ENCODE measurements around the gene ESD.

The ESD gene

GRCh38 chr13:46831588-46832194, 34.7 kb upstream of the ESD start:
- TF ChIP-seq, protein P1, sequence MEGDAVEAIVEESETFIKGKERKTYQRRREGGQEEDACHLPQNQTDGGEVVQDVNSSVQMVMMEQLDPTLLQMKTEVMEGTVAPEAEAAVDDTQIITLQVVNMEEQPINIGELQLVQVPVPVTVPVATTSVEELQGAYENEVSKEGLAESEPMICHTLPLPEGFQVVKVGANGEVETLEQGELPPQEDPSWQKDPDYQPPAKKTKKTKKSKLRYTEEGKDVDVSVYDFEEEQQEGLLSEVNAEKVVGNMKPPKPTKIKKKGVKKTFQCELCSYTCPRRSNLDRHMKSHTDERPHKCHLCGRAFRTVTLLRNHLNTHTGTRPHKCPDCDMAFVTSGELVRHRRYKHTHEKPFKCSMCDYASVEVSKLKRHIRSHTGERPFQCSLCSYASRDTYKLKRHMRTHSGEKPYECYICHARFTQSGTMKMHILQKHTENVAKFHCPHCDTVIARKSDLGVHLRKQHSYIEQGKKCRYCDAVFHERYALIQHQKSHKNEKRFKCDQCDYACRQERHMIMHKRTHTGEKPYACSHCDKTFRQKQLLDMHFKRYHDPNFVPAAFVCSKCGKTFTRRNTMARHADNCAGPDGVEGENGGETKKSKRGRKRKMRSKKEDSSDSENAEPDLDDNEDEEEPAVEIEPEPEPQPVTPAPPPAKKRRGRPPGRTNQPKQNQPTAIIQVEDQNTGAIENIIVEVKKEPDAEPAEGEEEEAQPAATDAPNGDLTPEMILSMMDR (IDR thresholded peaks at IDR 0.05; ENCODE audit: borderline replicate concordance, insufficient read depth, low read depth, low read length): peak; percentile 41; the same call in 1 of the 2 replicates
- H3K4me3 ChIP-seq (ENCODE audit: low read depth, low read length): no peak overlapping the region

DNA sequence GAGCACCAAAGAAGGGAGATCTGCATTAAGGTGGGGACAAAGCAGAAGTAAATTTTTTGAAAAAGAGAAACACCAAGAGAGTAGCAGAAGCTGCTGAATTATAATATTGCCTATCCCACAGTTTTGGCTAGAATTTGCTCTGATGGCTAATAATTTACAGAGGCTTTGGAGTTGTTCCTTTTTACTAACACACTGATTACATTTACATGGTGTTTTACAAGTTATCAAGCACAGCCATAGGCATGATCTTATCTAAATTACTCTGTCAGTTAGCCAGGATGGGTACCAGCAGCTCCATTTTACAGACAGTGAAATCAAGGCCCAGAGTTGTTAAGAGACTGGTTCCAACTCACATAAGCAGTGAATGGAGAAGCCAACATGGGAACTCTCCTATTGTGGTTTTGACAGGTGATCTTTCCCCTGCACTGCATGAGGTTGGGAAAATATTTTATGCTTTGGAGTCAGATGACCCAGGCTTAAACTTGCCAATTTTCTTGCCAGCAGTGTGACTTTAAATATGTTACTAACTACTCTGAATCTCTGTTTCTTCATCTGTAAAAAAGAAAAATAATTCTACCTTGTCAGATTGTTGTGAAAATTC, 33.5 kb upstream of the ESD start:
- TF ChIP-seq, protein P1 (IDR thresholded peaks at IDR 0.05; ENCODE audit: borderline replicate concordance, insufficient read depth, low read depth, low read length): no peak
- no peak overlapping the region for H3K4me3 ChIP-seq (ENCODE audit: low read depth, low read length)

- H3K4me3 ChIP-seq (ENCODE audit: low read depth, low read length): no peak overlapping the region
- TF ChIP-seq, protein P1 (IDR thresholded peaks at IDR 0.05; ENCODE audit: borderline replicate concordance, insufficient read depth, low read depth, low read length): no peak
Measured at GRCh38 chr13:46822551-46822950, 25.6 kb upstream of the ESD start.

GRCh38 chr13:46817838-46818476, 21.0 kb upstream of the ESD start:
- H3K4me3 ChIP-seq (ENCODE audit: low read depth, low read length): no peak overlapping the region
- TF ChIP-seq, protein P1 (IDR thresholded peaks at IDR 0.05; ENCODE audit: borderline replicate concordance, insufficient read depth, low read depth, low read length): no peak

DNA sequence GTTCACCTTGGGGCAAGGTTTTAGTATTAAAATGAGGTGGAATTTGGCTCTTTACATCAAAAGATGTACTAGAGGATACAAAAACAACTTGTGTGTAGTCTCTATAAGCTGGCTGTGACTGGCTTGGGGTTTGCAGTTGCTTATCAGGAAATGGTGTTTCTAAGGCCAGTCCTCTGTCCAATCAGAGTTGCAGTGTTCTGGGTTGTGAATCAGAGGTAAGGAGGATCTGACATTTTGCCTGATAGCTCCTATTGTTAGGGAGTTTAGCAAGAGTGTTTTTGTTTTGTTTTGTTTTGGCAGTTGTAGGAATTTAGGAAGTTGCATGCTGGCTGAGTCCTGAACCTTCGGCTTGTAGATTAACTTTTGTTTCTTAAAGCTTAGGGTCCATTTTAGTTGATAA, 20.1 kb upstream of the ESD start:
- TF ChIP-seq, protein P1 (IDR thresholded peaks at IDR 0.05; ENCODE audit: borderline replicate concordance, insufficient read depth, low read depth, low read length): no peak
- no peak overlapping the region for H3K4me3 ChIP-seq (ENCODE audit: low read depth, low read length)

DNA sequence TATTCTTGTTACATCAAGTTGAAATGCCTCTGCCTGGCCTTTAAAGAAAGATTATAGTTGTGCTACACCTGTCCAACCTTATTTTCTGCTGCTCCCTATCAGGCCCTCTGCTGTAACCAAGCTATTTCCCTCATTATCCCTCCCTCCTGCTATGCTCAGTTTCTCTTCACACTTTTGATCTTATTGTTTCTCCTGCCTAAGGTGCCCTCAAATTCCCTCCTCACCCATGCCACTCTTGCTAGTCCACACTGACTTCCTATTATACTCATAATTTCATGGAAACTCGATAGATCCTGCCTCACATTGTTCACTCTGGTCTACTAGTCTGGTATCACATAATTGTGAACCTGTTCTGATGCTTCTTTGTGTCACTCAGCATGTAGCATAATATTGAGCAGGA, 19.4 kb upstream of the ESD start:
- TF ChIP-seq, protein P1 (IDR thresholded peaks at IDR 0.05; ENCODE audit: borderline replicate concordance, insufficient read depth, low read depth, low read length): no peak
- H3K4me3 ChIP-seq (ENCODE audit: low read depth, low read length): no peak overlapping the region

Data from GM12875 (cell line).